GM18508 (cell line): ENCODE results near the gene SPTBN1.
"Not testable (repeated sequence)": the region's sequence is repeated elsewhere in the genome, so short reads cannot be mapped to it uniquely, and the experiment has no call there.

Experiments
- ATAC-seq: cut with Tn5 transposase; IDR thresholded peaks from one replicate; pipeline ENCODE4 v1.9.1; 2021; ENCODE audit warnings: moderate number of reproducible peaks; ENCODE audit not compliant: insufficient read depth, unreplicated experiment

Gene SPTBN1

GRCh38 chr2:54466870-54467269 is 10.7 kb downstream of the SPTBN1 start:
- ATAC-seq = no peak

DNA sequence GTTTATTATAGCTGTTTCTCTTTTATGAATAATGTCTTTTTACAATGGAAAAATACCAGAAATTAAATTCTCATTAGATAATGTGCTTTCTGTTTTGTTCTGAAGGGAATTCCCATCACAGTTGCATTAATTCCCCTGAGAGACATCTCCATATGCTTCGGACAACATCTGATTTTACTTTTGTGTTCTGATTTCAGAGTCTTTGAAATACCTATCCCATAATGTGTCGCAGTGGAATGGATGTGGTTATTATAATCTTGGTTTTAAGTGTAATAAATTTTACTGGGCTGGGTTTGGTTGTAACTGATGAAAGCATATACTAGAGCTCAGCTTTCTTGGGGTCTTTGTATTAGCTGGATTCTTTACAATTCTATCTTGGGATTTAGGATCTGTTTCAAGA is 12.5 kb downstream of the SPTBN1 start:
- no peak for ATAC-seq

DNA sequence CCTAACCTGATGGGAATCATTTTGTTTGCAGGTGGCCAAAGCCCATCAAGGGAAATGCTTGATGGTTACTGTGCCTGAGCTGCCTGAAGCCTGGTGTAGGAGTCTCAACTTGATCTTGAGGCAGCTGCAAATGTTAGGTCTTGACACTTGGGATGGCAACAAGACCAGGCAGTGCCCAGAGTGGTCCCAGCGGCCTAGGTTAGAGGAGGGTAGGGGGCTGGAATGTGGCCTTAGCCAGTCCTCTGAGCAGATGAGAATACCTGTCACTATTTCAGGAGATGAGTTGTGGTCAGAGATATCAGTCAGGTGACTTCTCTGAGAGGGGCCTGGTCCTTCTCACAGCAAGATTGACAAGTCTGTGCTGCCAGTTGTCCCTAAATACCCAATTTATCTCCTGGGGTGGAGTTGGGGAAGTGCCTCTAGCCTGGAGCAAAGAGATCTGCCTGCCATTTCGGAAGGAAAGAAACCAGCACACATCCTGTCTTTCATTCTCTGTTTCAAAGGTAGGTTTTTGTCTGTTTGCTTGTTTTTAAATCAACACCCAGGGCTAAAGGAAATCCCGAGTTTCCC is 13.4 kb downstream of the SPTBN1 start:
- ATAC-seq = no peak

DNA sequence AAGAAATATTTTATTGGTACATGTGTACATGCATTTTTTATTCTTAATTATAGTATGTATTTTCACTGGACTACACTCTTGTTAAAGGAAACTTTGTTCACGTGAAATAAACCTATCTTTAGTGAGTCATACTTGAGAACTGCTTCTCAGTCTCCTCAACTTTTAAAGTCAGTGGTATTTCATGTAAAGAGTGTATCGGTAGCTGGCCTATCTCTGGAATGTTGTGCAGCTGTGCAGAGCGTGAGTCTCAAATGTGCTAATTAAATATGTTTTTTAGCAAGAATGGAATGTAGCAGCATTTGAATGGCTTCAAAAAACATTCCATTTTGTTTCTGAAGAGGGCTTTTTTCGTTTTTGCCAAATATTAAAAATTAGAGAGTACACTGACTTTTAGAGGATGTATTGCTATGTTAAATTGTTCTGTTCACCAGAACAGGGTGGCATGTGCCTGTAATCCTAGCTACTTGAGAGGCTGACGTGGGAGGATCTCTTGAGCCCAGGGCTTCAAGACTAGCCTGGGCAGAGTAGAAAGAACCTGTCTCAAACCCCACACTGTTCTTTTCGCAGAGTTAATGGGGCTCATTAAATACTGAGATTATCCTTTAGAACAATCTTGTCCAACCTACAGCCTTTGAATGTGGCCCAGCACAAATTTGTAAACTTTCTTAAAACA is 14.3 kb downstream of the SPTBN1 start:
- ATAC-seq = no peak

GRCh38 chr2:54471221-54471711 is 15.1 kb downstream of the SPTBN1 start:
- peak; percentile 82 for ATAC-seq

- no peak for ATAC-seq
Measured at GRCh38 chr2:54473851-54474250, 17.7 kb downstream of the SPTBN1 start.

- no peak for ATAC-seq
Measured at GRCh38 chr2:54475285-54475684, 19.2 kb downstream of the SPTBN1 start.

DNA sequence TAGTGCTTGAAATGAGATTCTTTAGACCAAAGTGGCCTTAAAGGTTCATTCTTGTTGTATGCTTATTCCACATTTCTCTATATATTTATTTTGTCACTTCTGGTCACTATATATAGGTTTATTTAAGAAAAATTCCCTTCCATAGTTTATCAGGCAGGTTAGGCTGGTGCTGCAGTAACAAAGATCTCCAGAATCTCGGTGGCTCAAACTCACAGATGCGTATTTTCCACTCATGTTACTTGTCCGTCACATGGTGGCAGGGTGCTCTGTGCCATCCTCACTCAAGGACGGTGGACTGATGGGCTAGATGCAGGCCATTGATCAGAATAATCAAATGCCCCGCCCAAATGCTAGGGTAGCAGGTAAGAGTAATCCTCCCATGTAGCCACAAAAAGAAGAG is 19.8 kb downstream of the SPTBN1 start:
- ATAC-seq = no peak

DNA sequence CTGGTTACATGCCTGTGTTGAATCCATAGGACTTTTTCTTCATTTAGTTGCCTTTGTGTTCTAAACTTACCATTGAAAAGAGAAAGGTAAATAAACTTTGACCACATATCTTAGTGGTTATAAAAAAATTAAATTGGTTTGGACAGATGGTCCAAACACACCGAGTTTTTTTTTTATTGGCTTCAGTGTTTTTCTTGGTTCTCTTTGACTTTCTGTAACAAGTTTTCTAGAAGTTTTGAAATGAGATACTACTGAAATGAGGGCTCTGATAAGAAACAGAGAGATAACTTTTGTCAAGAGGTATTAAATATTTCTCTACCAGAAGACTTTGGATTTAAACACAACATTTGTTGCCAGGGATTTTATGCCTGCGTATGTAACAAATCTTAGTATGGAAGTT is 20.7 kb downstream of the SPTBN1 start:
- no peak for ATAC-seq

- no peak for ATAC-seq
Measured at GRCh38 chr2:54477896-54478295, 21.8 kb downstream of the SPTBN1 start.

- ATAC-seq = no peak
Measured at GRCh38 chr2:54478899-54479298, 22.8 kb downstream of the SPTBN1 start.

- ATAC-seq = no peak
Measured at GRCh38 chr2:54479424-54479823, 23.3 kb downstream of the SPTBN1 start.

GRCh38 chr2:54480025-54480424 is 23.9 kb downstream of the SPTBN1 start:
- peak; percentile 91 for ATAC-seq

DNA sequence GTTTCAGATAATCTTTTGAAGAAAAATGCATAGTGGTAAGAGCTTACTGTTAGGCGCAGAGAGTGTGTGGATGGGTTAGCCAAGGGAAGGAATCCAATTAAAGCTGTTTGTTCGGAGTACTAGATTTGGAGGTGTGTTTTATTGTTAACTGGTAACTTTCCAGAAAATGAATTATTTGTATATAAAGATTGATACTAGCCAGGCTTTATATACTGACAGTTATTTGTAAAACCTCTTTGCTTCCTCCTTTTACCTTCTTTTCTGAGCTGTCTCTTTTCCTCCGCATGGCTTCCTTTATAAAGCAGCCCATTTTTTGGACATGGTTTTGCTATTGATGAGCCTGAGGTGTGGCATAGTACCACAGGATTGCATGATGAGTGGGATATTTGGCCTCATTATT is 25.6 kb downstream of the SPTBN1 start:
- no peak for ATAC-seq

DNA sequence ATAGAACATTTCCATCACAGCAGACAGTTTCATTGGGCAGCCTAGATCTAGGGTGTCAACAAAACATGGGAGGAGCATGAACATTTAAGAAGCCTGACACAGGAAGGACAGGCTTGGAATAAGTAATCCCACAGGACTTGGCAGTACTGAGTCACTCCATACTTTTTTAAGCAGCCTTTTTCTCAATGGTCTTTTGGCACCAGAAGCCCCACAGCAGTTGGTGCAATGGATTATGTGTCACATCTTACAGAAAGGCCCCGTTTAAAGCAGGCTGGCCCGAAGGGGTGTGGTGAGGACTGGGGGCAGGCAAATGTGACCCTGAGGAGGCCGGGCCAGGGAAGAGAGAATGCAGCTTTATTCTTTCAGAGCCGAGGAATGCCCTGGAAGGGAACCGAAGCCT is 26.6 kb downstream of the SPTBN1 start:
- ATAC-seq = no peak

DNA sequence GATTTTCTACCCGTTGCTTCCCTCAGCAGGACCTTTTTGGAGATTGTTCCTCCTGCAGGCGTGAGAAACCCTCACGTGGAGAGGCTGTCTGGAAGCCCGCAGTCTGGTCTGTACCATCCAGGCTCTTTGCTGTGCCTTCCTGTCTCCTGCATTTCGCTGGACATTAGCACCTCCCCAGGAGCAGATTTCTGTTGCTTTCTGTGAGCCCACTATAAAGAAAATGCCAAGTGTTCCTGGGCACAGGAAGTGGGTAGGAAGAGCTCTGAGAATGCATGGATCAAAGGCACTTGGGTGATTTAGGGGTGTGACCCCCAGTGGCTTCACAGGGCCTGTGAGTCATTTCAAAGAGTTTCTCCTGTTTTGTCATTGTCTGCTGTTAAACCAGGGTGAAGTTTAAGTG is 27.3 kb downstream of the SPTBN1 start:
- no peak for ATAC-seq

DNA sequence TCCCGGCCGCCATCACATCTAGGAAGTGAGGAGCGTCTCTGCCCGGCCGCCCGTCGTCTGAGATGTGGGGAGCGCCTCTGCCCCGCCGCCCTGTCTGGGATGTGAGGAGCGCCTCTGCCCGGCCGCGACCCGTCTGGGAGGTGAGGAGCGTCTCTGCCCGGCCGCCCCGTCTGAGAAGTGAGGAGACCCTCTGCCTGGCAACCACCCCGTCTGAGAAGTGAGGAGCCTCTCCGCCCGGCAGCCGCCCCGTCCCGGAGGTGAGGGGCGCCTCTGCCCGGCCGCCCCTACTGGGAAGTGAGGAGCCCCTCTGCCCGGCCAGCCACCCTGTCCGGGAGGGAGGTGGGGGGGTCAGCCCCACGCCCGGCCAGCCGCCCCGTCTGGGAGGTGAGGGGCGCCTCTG is 29.6 kb downstream of the SPTBN1 start:
- not testable (repeated sequence) for ATAC-seq

GRCh38 chr2:54486766-54487165 is 30.6 kb downstream of the SPTBN1 start:
- no peak for ATAC-seq

- ATAC-seq = no peak
Measured at GRCh38 chr2:54490863-54491262, 34.7 kb downstream of the SPTBN1 start.

GRCh38 chr2:54492335-54492734 is 36.2 kb downstream of the SPTBN1 start:
- ATAC-seq = no peak

DNA sequence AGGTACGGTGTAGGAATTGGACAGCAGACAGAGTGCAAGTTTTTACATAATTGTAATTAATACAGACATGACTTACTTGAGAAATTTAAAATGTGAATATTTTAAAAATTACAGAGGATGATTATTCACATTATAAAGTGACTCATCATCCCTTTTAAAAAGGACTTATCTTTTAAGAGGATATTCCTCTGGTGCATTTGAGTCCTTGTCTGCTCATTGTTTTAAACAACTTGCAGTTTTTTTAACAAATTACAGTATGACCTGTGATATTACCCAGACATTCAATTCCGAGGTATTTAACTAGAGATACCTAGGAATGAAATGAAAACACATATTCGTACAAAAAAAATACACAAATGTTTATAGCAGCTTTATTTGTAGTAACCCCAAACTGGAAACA is 38.0 kb downstream of the SPTBN1 start:
- no peak for ATAC-seq

DNA sequence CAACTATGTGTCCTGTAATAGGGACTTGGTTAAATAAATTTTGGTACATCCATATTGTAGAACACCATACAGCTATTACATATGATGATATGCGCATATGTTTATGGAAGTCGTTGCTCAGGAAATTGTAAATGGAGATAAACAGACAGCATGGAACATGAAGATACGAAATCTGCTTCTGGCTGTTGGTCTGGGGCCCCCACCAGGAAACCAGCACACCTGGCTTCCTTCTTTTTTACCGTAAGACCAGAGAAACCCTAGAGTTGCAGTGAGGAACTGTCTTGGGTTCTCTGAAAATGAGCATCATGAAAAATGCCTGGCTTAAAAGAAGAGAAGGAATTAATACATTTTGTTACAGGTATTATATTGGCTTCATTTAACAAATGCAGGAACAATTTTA is 40.8 kb downstream of the SPTBN1 start:
- ATAC-seq = no peak
